Ishikawa (cell line): ENCODE results near the gene NT5DC3.

Experiments
- EGR1 ChIP-seq: IDR thresholded peaks from 2 replicates; pipeline ENCODE4 v1.6.1; 2012
- TAF1 ChIP-seq: IDR thresholded peaks from 2 replicates; pipeline ENCODE4 v1.6.1; 2012; ENCODE audit warnings: low read depth, mild to moderate bottlenecking
- TEAD4 ChIP-seq: IDR thresholded peaks from 2 replicates; pipeline ENCODE4 v1.6.1; 2012

- no peak for TF ChIP-seq EGR1
- no peak for TF ChIP-seq TEAD4
- TF ChIP-seq TAF1 = no peak
Observed at GRCh38 chr12:103772367-103773108, 68.5 kb downstream of the NT5DC3 start.
